Subcutaneous adipose tissue (tissue), 4 donors: ENCODE measurements around the gene STK26. TPM values are rescaled to one million over a fixed set of nuclear protein-coding genes. Genes with fewer than 3 reads are reported as not detected.

Experiments used
- CTCF ChIP-seq: fragments of 450-650 bp; IDR thresholded peaks from one replicate; pipeline ENCODE4 v1.5.1; 2016; ENCODE audit warnings: low read depth, mild to moderate bottlenecking, control low read depth, antibody characterized with exemption, moderate library complexity
- total RNA-seq, 4 donors: library from RNA; depleted of rRNA; stranded (reverse); fragments of >200 nt; gene quantifications; one replicate each; pipeline ENCODE4 v1.1.0, GENCODE V29; 2016

The STK26 gene
- total RNA-seq, 4 donors from 2014 or later, result 5.4 to 8.4 (median 7.3) TPM

- TF ChIP-seq CTCF, result no peak
Measured at GRCh38 chrX:132001127-132001526, 22.0 kb upstream of the STK26 start.

DNA sequence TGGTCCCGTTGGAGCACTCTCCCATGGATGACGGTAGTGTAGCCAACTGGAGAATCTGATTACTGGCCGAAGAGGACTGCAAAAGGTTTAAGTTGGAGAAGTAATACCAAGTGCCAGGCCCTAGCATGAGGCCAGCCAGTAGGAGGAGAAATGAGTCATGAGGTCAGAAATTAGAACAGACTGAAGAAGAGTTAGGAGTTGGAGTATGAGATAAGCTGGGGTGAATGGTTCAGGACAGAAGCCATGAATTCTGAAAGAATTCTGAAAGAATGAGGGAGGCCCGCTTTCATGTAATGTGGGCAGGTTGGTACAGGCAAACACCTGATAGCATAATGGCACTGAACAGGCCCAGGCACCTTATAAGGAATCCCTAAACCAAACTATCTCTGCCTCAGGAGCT lies 18.4 kb upstream of the STK26 start:
- no peak for TF ChIP-seq CTCF

DNA sequence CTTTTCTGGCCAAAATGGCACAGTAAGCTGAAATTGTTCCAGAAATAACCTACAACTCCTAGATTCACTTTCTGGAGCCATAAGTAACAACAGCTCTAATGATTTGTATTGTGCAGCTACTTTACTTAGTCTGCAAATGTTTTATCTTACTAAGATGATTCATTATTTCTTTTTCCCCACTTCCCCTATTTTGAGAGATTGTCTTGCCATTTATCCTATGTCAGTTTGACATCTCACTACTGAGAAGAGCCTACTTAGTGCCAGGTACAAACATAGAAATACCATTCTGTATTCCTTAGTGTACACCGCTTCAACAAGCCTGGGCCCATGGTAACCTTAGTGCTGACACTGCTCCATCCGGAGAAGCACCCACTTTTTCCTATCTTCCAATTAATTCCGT lies 13.8 kb upstream of the STK26 start:
- TF ChIP-seq CTCF, result no peak

DNA sequence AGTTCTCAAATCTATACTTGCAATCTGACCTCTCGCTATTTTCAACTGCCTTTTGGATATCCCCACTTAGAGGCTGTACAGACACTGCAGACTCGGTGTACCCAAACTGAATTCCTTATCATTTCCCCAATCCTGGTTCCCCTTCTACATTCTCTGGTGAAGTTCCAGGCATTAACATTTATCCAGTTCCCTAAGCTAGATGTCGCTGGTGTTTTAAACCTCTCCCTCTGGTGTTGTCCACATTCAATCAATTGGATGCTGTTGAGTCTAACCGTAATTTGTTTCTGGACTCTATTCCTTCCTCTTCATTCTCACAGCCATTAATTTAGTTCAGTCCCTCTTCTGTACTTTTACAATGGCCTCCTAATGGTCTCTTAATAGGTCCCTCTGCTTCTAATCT lies 7.2 kb upstream of the STK26 start:
- no peak for TF ChIP-seq CTCF

DNA sequence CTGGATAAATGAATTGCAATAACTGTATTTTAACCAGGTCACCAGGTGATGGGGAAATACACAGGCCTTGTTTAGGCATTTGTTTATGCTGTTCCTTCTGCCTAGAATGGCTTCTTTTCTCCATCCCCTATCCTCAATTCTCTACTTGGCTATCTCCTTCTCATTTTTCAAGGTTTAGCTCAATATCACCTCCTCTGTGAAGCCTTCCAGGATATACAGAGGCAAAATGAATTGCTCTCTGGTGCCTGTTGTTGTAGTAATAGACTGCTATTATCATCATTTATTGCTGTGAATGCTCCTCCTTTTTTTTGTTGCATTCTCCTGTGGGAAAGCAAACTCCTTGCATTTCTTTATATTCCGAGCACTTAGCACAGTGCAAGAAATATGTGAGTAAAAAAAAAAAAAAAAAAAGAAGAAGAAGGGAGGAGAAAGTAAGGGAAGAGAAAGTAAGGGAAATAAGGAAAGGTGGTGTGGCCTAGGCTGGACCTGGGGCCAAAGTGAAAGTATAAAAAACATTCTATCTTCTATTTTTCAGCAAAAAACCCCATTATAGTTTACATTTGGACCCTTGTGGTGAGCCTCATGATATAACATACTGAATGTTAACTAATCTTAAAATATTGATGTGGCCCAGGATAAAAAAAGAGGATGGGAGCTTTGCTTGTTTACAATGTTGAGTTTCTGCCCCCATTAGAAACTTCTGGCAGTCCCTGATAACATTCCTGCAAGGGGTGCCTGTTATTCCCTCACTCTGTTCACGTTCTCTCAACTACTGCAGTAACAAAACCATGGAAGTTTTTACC lies 6.3 kb upstream of the STK26 start:
- no peak for TF ChIP-seq CTCF

DNA sequence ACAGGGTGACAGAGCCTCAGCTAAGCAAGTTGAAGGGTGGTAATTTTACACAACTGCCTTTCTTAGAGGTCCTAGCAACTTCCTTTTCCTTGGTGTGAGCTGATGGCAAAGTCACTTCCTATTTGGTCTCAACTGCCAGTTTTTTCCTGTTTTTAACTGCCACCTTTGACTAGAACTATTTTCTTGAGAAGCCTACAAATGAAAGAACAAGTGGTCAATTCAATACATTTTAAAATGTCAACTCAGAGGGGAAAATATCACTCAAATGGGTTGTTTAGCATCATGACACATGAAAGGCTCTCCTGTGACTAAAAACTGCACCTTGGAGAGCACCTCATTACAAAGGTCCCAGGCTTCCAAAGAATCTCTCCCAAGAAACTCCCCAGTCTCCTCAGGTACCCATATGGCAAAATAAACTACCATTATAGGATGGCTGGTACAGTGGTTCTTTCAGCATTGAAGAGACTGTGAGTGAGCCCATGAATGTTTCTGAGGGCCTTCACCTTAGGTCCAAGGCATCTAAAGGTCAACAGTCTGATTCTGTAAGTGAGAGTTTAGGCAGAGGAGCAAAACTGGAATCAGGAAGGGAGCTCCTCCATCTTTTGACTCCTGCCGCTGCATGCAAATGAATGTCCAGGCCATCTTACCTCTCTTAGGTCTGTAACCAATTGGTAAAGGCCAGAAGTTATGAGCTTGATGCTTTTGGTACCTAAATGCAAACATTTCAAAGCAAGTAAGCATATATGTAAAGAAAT lies 5.5 kb upstream of the STK26 start:
- TF ChIP-seq CTCF, result no peak

GRCh38 chrX:132022198-132022966 lies 720 bp upstream of the STK26 start:
- TF ChIP-seq CTCF, result no peak
